ENCODE data around the gene RPUSD4.

GRCh38 chr11:126232683-126233082 lies 21.2 kb upstream of the RPUSD4 start:
- TF ChIP-seq, protein P1, sequence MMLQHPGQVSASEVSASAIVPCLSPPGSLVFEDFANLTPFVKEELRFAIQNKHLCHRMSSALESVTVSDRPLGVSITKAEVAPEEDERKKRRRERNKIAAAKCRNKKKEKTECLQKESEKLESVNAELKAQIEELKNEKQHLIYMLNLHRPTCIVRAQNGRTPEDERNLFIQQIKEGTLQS (IDR thresholded peaks at IDR 0.05): no peak
- TF ChIP-seq, protein P1 (CRISPR knock-in tag; conservative IDR thresholded peaks at IDR 0.05): no peak
- no peak for TF ChIP-seq RCOR1 (IDR thresholded peaks at IDR 0.05; ENCODE audit: borderline replicate concordance in 1 of 2, low read depth in 2 of 2, low read length in 2 of 2)
- TF ChIP-seq, protein P2, sequence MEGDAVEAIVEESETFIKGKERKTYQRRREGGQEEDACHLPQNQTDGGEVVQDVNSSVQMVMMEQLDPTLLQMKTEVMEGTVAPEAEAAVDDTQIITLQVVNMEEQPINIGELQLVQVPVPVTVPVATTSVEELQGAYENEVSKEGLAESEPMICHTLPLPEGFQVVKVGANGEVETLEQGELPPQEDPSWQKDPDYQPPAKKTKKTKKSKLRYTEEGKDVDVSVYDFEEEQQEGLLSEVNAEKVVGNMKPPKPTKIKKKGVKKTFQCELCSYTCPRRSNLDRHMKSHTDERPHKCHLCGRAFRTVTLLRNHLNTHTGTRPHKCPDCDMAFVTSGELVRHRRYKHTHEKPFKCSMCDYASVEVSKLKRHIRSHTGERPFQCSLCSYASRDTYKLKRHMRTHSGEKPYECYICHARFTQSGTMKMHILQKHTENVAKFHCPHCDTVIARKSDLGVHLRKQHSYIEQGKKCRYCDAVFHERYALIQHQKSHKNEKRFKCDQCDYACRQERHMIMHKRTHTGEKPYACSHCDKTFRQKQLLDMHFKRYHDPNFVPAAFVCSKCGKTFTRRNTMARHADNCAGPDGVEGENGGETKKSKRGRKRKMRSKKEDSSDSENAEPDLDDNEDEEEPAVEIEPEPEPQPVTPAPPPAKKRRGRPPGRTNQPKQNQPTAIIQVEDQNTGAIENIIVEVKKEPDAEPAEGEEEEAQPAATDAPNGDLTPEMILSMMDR (IDR thresholded peaks at IDR 0.05 in 2 of 3, conservative IDR thresholded peaks at IDR 0.05 in 1 of 3; ENCODE audit: insufficient read depth in 2 of 3, low read depth in 1 of 3, low read length in 3 of 3): no peak
- no peak for TF ChIP-seq SMC3 (conservative IDR thresholded peaks at IDR 0.05; ENCODE audit: insufficient read depth, low read depth, low read length)
- no peak for TF ChIP-seq ZBTB17 (CRISPR knock-in tag; IDR thresholded peaks at IDR 0.05)
- TF ChIP-seq CBX2 (IDR thresholded peaks at IDR 0.05; ENCODE audit: insufficient read depth, low read length, poor library complexity, severe bottlenecking): no peak
- TF ChIP-seq ELF2 (CRISPR knock-in tag; IDR thresholded peaks at IDR 0.05): no peak
- TF ChIP-seq FOXK2 (conservative IDR thresholded peaks at IDR 0.05 in 1 of 2, IDR thresholded peaks at IDR 0.05 in 1 of 2; ENCODE audit: low read depth in 2 of 2): no peak
- no peak for TF ChIP-seq JUND (IDR thresholded peaks at IDR 0.05; ENCODE audit: borderline replicate concordance, low read depth, low read length)
- TF ChIP-seq JUND (tag; IDR thresholded peaks at IDR 0.05; ENCODE audit: borderline replicate concordance, low read depth, low read length): no peak
- no peak for TF ChIP-seq KLF16 (IDR thresholded peaks at IDR 0.05)
- no peak for TF ChIP-seq EP300 (IDR thresholded peaks at IDR 0.05; ENCODE audit: low read length)

Measured in K562 (cell line).